ENCODE data around the gene HIKESHI.

DNA sequence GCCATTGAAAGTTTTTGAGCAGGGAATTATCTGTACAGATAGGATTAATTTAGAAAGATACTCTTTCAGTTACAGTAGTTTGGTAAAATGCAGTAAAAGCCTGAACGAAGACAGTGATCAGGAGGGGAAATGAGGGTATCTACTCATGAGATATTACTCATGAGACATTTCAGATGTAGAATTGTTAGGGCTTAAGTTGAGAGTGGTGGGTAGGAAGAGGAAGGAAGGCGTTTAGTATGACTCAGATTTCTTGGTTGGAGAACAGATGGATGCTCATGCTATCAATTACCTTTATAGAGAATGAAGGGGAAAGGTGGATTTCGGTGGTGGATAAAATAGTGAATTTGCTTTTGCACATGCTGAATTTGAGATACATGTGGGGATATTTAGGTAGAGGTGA lies 88.4 kb downstream of the HIKESHI start:
- TF ChIP-seq YY1 (IDR thresholded peaks at IDR 0.05; ENCODE audit: insufficient read depth, insufficient read length), result no peak
- no peak for TF ChIP-seq ZNF274 (IDR thresholded peaks at IDR 0.05; ENCODE audit: low read depth, low read length)
- TF ChIP-seq SUZ12 (IDR thresholded peaks at IDR 0.05; ENCODE audit: extremely low read depth, insufficient read depth, insufficient read length), result no peak

Data from NT2/D1 (cell line).